Measurements from ENCODE around the gene IMMP2L.
"Not testable (repeated sequence)": the region's sequence is repeated elsewhere in the genome, so short reads cannot be mapped to it uniquely, and the experiment has no call there.

IMMP2L gene

DNA sequence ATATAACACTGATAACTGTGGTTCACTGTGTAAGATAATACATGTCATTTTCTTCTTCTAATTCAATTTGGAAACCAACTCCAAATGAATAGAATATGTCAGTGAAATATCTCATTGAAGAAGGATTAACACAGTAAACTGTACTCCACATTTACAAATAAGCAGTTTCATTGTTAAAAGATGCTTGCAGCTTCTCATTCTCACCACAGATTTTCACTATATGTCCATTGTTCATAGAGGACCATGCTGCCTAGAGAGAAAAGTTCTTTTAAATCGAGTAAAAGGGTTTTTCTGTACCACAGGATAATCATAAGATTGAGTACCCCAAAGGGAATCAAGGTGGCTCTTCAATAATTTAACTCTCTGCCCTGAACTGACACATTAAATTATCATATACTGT lies 305.9 kb downstream of the IMMP2L start:
- TF ChIP-seq, protein P1, sequence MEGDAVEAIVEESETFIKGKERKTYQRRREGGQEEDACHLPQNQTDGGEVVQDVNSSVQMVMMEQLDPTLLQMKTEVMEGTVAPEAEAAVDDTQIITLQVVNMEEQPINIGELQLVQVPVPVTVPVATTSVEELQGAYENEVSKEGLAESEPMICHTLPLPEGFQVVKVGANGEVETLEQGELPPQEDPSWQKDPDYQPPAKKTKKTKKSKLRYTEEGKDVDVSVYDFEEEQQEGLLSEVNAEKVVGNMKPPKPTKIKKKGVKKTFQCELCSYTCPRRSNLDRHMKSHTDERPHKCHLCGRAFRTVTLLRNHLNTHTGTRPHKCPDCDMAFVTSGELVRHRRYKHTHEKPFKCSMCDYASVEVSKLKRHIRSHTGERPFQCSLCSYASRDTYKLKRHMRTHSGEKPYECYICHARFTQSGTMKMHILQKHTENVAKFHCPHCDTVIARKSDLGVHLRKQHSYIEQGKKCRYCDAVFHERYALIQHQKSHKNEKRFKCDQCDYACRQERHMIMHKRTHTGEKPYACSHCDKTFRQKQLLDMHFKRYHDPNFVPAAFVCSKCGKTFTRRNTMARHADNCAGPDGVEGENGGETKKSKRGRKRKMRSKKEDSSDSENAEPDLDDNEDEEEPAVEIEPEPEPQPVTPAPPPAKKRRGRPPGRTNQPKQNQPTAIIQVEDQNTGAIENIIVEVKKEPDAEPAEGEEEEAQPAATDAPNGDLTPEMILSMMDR (IDR thresholded peaks at IDR 0.05; ENCODE audit: borderline replicate concordance, insufficient read depth, low read depth, low read length): no peak
- no peak overlapping the region for H3K4me3 ChIP-seq (ENCODE audit: low read depth, low read length)

DNA sequence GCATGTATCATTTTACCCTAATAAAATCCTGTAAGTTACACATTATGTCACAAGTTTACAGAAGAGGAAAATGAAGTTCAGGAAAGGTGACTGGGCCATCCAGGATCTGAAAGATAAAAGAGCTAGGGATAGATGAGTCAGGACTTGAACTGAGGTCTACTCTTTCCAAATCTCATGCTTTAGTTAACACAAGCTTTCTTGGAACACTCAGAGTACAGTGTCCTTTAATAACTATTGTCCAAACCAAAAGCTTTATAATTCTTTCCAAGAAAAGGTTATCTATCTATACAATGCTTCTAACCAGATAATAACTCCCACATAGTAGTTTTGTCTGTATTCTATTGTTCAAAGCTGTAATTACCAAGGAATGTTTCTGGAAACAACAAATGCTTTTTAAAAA lies 306.7 kb downstream of the IMMP2L start:
- H3K4me3 ChIP-seq (ENCODE audit: low read depth, low read length): no peak overlapping the region
- TF ChIP-seq, protein P1 (IDR thresholded peaks at IDR 0.05; ENCODE audit: borderline replicate concordance, insufficient read depth, low read depth, low read length): no peak

DNA sequence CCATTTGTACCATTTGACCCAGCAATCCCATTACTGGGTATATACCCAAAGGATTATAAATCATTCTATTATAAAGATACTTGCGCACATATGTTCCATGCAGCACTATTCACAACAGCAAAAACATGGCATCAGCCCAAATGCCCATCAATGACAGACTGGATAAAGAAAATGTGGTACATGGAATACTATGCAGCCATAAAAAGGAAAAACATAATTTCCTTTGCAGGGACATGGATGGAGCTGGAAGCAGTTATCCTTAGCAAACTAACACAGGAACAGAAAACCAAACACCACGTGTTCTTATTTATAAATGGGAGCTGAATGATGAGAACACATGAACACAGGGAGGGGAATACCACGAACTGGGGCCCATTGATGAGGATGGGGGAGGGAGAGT lies 310.9 kb downstream of the IMMP2L start:
- H3K4me3 ChIP-seq (ENCODE audit: low read depth, low read length): not testable (repeated sequence)

DNA sequence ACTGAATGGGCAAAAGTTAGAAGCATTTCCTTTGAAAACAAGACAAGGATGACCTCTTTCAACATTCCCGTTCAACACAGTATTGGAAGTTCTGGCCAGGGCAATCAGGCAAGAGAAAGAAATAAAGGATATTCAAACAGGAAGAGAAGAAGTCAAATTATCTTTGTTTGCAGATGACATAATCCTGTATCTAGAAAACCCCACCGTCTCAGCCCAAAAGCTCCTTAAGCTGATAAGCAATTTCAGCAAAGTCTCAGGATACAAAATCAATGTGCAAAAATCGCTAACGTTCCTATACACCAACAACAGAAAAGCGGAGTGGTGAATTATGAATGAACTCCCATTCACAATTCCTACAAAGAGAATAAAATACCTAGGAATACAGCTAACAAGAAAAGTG lies 312.5 kb downstream of the IMMP2L start:
- H3K4me3 ChIP-seq (ENCODE audit: low read depth, low read length): not testable (repeated sequence)

DNA sequence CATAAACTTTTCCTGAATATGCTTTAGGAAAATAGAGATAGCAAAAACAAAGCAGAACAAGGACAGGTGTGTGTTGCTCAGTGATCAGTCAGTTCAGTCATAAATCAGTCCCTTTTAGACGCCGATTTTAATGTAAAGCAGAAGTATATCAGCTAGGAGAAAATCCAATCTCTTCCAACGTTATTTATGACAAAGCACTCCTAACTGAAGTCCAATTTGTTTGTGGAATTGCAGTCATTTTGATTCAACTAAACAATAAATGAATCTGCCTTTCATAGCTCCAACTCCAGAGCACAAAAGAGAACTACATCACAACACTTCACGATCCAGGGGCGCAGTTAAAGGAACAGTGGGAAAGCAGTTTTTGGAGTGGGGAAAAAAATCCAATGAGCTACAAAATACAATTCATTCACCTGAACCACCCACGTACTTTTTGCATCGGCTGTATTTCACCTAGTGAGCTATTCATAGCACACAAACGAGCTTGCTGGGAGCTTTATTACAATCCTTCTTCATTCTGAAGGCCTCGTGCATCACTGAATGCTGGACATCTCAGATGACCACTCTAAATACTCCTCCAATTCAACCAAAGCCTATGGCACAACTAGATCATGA lies 320.0 kb downstream of the IMMP2L start:
- H3K4me3 ChIP-seq (ENCODE audit: low read depth, low read length): no peak overlapping the region
- TF ChIP-seq, protein P1 (IDR thresholded peaks at IDR 0.05; ENCODE audit: borderline replicate concordance, insufficient read depth, low read depth, low read length): no peak

DNA sequence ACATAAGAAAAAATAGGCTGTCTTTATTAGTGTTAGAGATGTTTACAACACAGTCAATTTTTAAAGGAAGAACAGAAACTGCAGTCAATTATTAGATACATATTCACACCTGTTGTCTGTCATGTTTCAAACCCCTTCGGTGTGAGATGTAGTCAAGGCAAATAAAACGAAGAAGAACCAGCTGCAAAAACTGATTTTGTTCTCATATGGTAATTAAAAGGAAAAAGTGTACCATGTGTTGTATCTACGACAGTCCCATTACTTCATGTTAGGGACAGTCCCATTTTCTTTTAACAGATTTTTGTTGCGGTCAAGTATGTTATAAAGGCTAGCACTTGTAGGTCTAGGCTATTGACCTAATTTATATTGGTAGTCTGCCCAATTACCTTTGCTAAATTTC lies 321.9 kb downstream of the IMMP2L start:
- no peak overlapping the region for H3K4me3 ChIP-seq (ENCODE audit: low read depth, low read length)
- TF ChIP-seq, protein P1 (IDR thresholded peaks at IDR 0.05; ENCODE audit: borderline replicate concordance, insufficient read depth, low read depth, low read length): no peak

DNA sequence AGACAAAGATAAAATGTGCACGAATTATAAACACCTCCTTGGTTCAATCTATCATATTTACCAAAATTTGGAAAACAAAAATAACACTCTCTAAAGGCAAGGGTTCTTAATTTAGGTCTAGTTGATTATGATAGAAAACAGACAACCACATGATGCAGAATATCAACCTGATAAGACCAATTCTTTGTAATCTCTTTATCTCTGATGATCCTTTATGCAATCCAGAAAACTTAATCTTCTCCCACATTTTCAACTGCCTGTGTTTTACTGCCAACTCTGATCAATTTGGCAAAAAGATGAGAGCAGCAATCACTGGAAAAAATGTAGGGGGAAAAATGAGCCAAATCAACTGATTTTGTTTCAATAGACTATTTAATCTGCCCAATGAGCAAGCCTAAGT lies 322.9 kb downstream of the IMMP2L start:
- no peak overlapping the region for H3K4me3 ChIP-seq (ENCODE audit: low read depth, low read length)
- TF ChIP-seq, protein P1 (IDR thresholded peaks at IDR 0.05; ENCODE audit: borderline replicate concordance, insufficient read depth, low read depth, low read length): no peak

DNA sequence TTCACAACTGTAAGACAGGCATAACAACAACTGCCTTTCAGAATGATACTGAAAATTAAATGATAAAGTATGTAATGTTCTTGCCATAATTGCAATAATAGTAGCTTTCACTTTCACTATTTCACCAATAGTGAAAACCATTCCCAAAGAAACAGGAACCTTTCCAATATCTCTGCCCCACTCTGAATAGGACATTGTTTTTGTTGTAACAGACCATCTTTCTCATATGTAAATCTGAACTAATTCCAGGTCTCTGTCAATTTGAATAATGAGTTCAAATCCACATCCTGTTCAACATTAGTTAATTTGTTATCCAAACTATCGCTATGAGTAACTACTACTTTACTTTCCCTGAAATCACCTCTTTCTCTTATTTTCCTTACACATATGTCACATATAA lies 323.4 kb downstream of the IMMP2L start:
- no peak overlapping the region for H3K4me3 ChIP-seq (ENCODE audit: low read depth, low read length)
- TF ChIP-seq, protein P1 (IDR thresholded peaks at IDR 0.05; ENCODE audit: borderline replicate concordance, insufficient read depth, low read depth, low read length): no peak

Measured in GM12875 (cell line).